A549 (cell line): ENCODE measurements around the gene ZNF543. TPM values are rescaled to one million over a fixed set of nuclear protein-coding genes. Genes with fewer than 3 reads are reported as not detected.

Experiments
- ATAC-seq, 2 experiments: fragments of 200-7000 bp in 1 of 2; fragments of >200 bp in 1 of 2; cut with Nextera tagmentation in 1 of 2; cut with Tn5 transposase in 1 of 2; 3 replicates each; pipeline versions ENCODE4 v1.8.0 to v1.9.1; 2018 to 2020; ENCODE audit warnings: mild to moderate bottlenecking in 1 of 2, moderate library complexity in 1 of 2
- CTCF ChIA-PET: fragments of 300-600 bp; sonication (Branson Sonifier 250); formaldehyde crosslinking; extraction: SDS; loops from one replicate; lab custom pipeline; 2021; ENCODE audit warnings: antibody characterized with exemption, inconsistent platforms; lab: Yijun Ruan, JAX
- POLR2A ChIA-PET: fragments of 350-600 bp; formaldehyde crosslinking; extraction: SDS; loops from one replicate; lab custom pipeline; 2021; ENCODE audit warnings: antibody characterized with exemption, inconsistent platforms; lab: Yijun Ruan, JAX
- DNase-seq, 2 experiments: peaks; one replicate each; pipeline versions ENCODE4 v3.0.0 to v3.0.0-alpha.2; 2011 to 2016; ENCODE audit warnings: low read depth in 1 of 2, low spot score in 1 of 2
- FAIRE-seq: peaks from 2 replicates; lab custom pipeline; 2011; peaks lifted over from hg19 to GRCh38; lab: Jason Lieb, UNC
- H3K27ac ChIP-seq, 2 experiments: fragments of >200 bp; sonication (Bioruptor Twin); formaldehyde crosslinking; 3 replicates each; pipeline ENCODE4 v1.5.1; 2016 to 2017
- H3K4me1 ChIP-seq: fragments of >200 bp; sonication (Bioruptor Twin); formaldehyde crosslinking; 3 replicates; pipeline ENCODE4 v1.6.1; 2016
- H3K4me2 ChIP-seq: fragments of >200 bp; sonication (Bioruptor Twin); formaldehyde crosslinking; 3 replicates; pipeline ENCODE4 v1.6.1; 2016
- H3K4me3 ChIP-seq: fragments of >200 bp; sonication (Bioruptor Twin); formaldehyde crosslinking; 3 replicates; pipeline ENCODE4 v1.5.1; 2016
- H3K9me3 ChIP-seq: fragments of >200 bp; sonication (Bioruptor Twin); formaldehyde crosslinking; 3 replicates; pipeline ENCODE4 v1.6.1; 2016
- ATOH8 ChIP-seq: fragments of 250-450 bp; sonication (Bioruptor Pico); IDR thresholded peaks from 2 replicates; pipeline ENCODE4 v1.5.0; 2020; ENCODE audit warnings: low read depth, mild to moderate bottlenecking, moderate library complexity
- BCL3 ChIP-seq: fragments of >200 bp; sonication (Bioruptor Twin); formaldehyde crosslinking; IDR thresholded peaks from 3 replicates; pipeline ENCODE4 v1.6.1; 2016
- CBX2 ChIP-seq: fragments of 200-600 bp; sonication (generic); IDR thresholded peaks from 2 replicates; pipeline ENCODE4 v1.6.1; 2016; ENCODE audit warnings: low read depth, mild to moderate bottlenecking, borderline replicate concordance
- CBX8 ChIP-seq: fragments of 200-600 bp; sonication (generic); IDR thresholded peaks from 2 replicates; pipeline ENCODE4 v1.6.1; 2016
- CHD4 ChIP-seq: fragments of 200-600 bp; sonication (generic); IDR thresholded peaks from 2 replicates; pipeline ENCODE4 v1.6.1; 2016; ENCODE audit warnings: antibody characterized with exemption, mild to moderate bottlenecking, borderline replicate concordance
- EHMT2 ChIP-seq: fragments of 200-600 bp; sonication (generic); IDR thresholded peaks from 2 replicates; pipeline ENCODE4 v1.6.1; 2016; ENCODE audit warnings: antibody characterized with exemption, low read depth, mild to moderate bottlenecking, moderate library complexity
- EP300 ChIP-seq, 2 experiments: fragments of >200 bp; sonication (Bioruptor Twin); formaldehyde crosslinking; IDR thresholded peaks; 2 replicates in 1 of 2; 3 replicates in 1 of 2; pipeline ENCODE4 v1.6.1; 2016 to 2017
- ESRRA ChIP-seq: fragments of 150-350 bp; IDR thresholded peaks from 2 replicates; pipeline ENCODE4 v1.6.1; 2014; ENCODE audit warnings: mild to moderate bottlenecking, low read length, borderline replicate concordance
- FOSL2 ChIP-seq, 2 experiments: fragments of 450-650 bp in 1 of 2; fragments of >200 bp in 1 of 2; sonication (Bioruptor Twin) in 1 of 2; formaldehyde crosslinking; IDR thresholded peaks; 2 replicates each; pipeline versions ENCODE4 v1.5.0 to v1.6.1; 2016 to 2020; ENCODE audit warnings: mild to moderate bottlenecking in 1 of 2, moderate library complexity in 1 of 2
- GATA3 ChIP-seq: IDR thresholded peaks from 2 replicates; pipeline ENCODE4 v1.6.1; 2012; ENCODE audit warnings: borderline replicate concordance
- HOXB13 ChIP-seq: fragments of 250-450 bp; sonication (Bioruptor Pico); IDR thresholded peaks from 2 replicates; pipeline ENCODE4 v1.5.0; 2020; ENCODE audit warnings: low read depth, mild to moderate bottlenecking, moderate library complexity
- HOXB5 ChIP-seq: fragments of 250-450 bp; sonication (Bioruptor Pico); IDR thresholded peaks from 2 replicates; pipeline ENCODE4 v1.5.0; 2020; ENCODE audit warnings: mild to moderate bottlenecking, moderate library complexity
- JUN ChIP-seq, 2 experiments: fragments of >200 bp; sonication (Bioruptor Twin); formaldehyde crosslinking; IDR thresholded peaks; 2 replicates in 1 of 2; 3 replicates in 1 of 2; pipeline ENCODE4 v1.6.1; 2016 to 2017
- KDM1A ChIP-seq: fragments of 200-600 bp; sonication (generic); IDR thresholded peaks from 2 replicates; pipeline ENCODE4 v1.6.1; 2016; ENCODE audit warnings: low read depth, mild to moderate bottlenecking
- KDM5A ChIP-seq: fragments of 200-600 bp; sonication (generic); IDR thresholded peaks from 2 replicates; pipeline ENCODE4 v1.6.1; 2016; ENCODE audit warnings: antibody characterized with exemption, mild to moderate bottlenecking
- MAFK ChIP-seq: fragments of 450-650 bp; IDR thresholded peaks from 2 replicates; pipeline ENCODE4 v1.6.1; 2014; ENCODE audit not compliant: partially characterized antibody
- MAX ChIP-seq: IDR thresholded peaks from 2 replicates; pipeline ENCODE4 v1.6.1; 2012
- MAZ ChIP-seq: fragments of 150-350 bp; IDR thresholded peaks from 2 replicates; pipeline ENCODE4 v1.6.1; 2014; ENCODE audit warnings: antibody characterized with exemption, low read depth, low read length, borderline replicate concordance
- MYC ChIP-seq: IDR thresholded peaks from 2 replicates; pipeline ENCODE4 v1.6.1; 2012; ENCODE audit warnings: mild to moderate bottlenecking, inconsistent platforms, low read length, improper control_type of control experiment, borderline replicate concordance
- NFE2L2 ChIP-seq: fragments of 150-350 bp; conservative IDR thresholded peaks from 2 replicates; pipeline ENCODE4 v1.6.1; 2014; ENCODE audit warnings: low read length
- POLR2A ChIP-seq: IDR thresholded peaks from 2 replicates; pipeline ENCODE4 v1.6.1; 2012; ENCODE audit warnings: mild to moderate bottlenecking, low read length
- POLR2AphosphoS2 ChIP-seq: conservative IDR thresholded peaks from 2 replicates; pipeline ENCODE4 v1.6.1; 2012; ENCODE audit warnings: low read length, improper control_type of control experiment, inconsistent platforms
- REST ChIP-seq: fragments of 200-600 bp; sonication (generic); IDR thresholded peaks from 2 replicates; pipeline ENCODE4 v1.6.1; 2016; ENCODE audit warnings: antibody characterized with exemption, mild to moderate bottlenecking, moderate library complexity
- RNF2 ChIP-seq: fragments of 200-600 bp; sonication (generic); IDR thresholded peaks from 2 replicates; pipeline ENCODE4 v1.6.1; 2016; ENCODE audit warnings: low read depth, mild to moderate bottlenecking, antibody characterized with exemption, moderate library complexity, borderline replicate concordance
- SMC3 ChIP-seq: fragments of >200 bp; sonication (Bioruptor Twin); formaldehyde crosslinking; IDR thresholded peaks from 3 replicates; pipeline ENCODE4 v1.6.1; 2018; ENCODE audit warnings: inconsistent platforms
- SREBF2 ChIP-seq: fragments of 450-650 bp; IDR thresholded peaks from 2 replicates; pipeline ENCODE4 v1.6.1; 2014; ENCODE audit warnings: mild to moderate bottlenecking, moderate library complexity
- USF2 ChIP-seq: fragments of 450-650 bp; IDR thresholded peaks from 2 replicates; pipeline ENCODE4 v1.6.1; 2014; ENCODE audit warnings: antibody characterized with exemption
- ZFP36 ChIP-seq: fragments of 450-650 bp; IDR thresholded peaks from 2 replicates; pipeline ENCODE4 v1.6.1; 2014; ENCODE audit warnings: borderline replicate concordance; ENCODE audit not compliant: partially characterized antibody
- WGBS: methylation state at CpG from one replicate; pipeline ENCODE4 v1.1.6; 2017; ENCODE audit errors: missing lambda C conversion rate; 5-methylcytosine and 5-hydroxymethylcytosine counted together
- polyA plus RNA-seq, 4 experiments: library from polyadenylated mRNA; depleted of rRNA in 3 of 4; stranded (reverse); fragments of >200 nt; fragmentation: RNase III in 1 of 4; extraction: RNeasy Plus Mini Kit Qiagen cat#74134 plus additional on column Dnase treatment in 1 of 4; gene quantifications; 2 replicates in 3 of 4; 3 replicates in 1 of 4; pipeline ENCODE4 v1.2.3, GENCODE V29; 2011 to 2017

The ZNF543 gene
- polyA plus RNA-seq, 2 of the 4 experiments (the other 2 are of a cell fraction): 1.5 to 3.9 TPM

GRCh38 chr19:57271280-57271679, 49.0 kb upstream of the ZNF543 start:
- CTCF ChIA-PET: no interaction called here

GRCh38 chr19:57273014-57273413, 47.3 kb upstream of the ZNF543 start:
- FAIRE-seq: no peak
- Histone ChIP-seq H3K9me3 (peaks cover 62% of the 10 kb centered on the region), H3K27ac (no peak overlapping the region), H3K4me1 (no peaks in the 10 kb centered on the region), H3K4me2 (no peak overlapping the region), H3K4me3 (no peak overlapping the region)
- TF ChIP-seq RNF2 (no peak), EHMT2 (no peak), BCL3 (no peak), ATOH8 (CRISPR knock-in tag) (no peak), POLR2AphosphoS2 (no peak), FOSL2 (IDR thresholded peaks at IDR 0.05) (no peak), FOSL2 (CRISPR knock-in tag; IDR thresholded peaks at IDR 0.05) (no peak), SREBF2 (no peak), KDM5A (no peak), SMC3 (no peak), ESRRA (no peak), CBX8 (no peak), HOXB13 (CRISPR knock-in tag) (no peak), NFE2L2 (no peak), CBX2 (no peak), MAFK (no peak)
- WGBS: 45% methylated on average over 1 of the region's 1 CpG
- CTCF ChIA-PET: interaction anchor here (1.1 kb wide), 1 partner anchor 30 kb away, joined by 3 read pairs; no protein-coding TSS in a partner anchor
- POLR2A ChIA-PET: no interaction called here
- ATAC-seq: no peak
- DNase-seq: no peak

More at GRCh38 chr19:57271280-57271679, 49.0 kb upstream of the ZNF543 start:
- no peak overlapping the region for H3K27ac ChIP-seq
- H3K4me2 ChIP-seq: no peak overlapping the region
- no peak for DNase-seq
- no peak for ATAC-seq
- POLR2A ChIA-PET: no interaction called here
- H3K9me3 ChIP-seq: peaks cover 68% of the 10 kb centered on the region
- TF ChIP-seq BCL3: no peak
- 88% methylated on average over 8 of the region's 8 CpGs for WGBS
- no peak overlapping the region for H3K4me3 ChIP-seq
- FAIRE-seq: no peak
- H3K4me1 ChIP-seq: no peaks in the 10 kb centered on the region

- Histone ChIP-seq H3K27ac (no peak overlapping the region), H3K4me1 (no peaks in the 10 kb centered on the region), H3K4me2 (no peak overlapping the region), H3K4me3 (no peak overlapping the region), H3K9me3 (peaks cover 50% of the 10 kb centered on the region)
- no peak for ATAC-seq
- DNase-seq: no peak
- POLR2A ChIA-PET: no interaction called here
- 69% methylated on average over 1 of the region's 1 CpG for WGBS
- CTCF ChIA-PET: no interaction called here
- FAIRE-seq: no peak
- TF ChIP-seq ESRRA (no peak), FOSL2 (IDR thresholded peaks at IDR 0.05) (no peak), FOSL2 (CRISPR knock-in tag; IDR thresholded peaks at IDR 0.05) (no peak), ZFP36 (no peak), JUN (IDR thresholded peaks at IDR 0.05) (no peak), CHD4 (no peak), MAZ (no peak), MAX (no peak), USF2 (no peak), HOXB5 (CRISPR knock-in tag) (no peak), REST (no peak), EP300 (IDR thresholded peaks at IDR 0.05) (no peak), GATA3 (no peak), MYC (no peak), KDM1A (no peak), POLR2A (no peak)
Measured at GRCh38 chr19:57276430-57276829, 43.8 kb upstream of the ZNF543 start.
